K562 (cell line): ENCODE results near the gene RDH14. TPM values are rescaled to one million over a fixed set of nuclear protein-coding genes. Genes with fewer than 3 reads are reported as not detected.

Experiments used
- ATAC-seq: fragments of 200-7000 bp; cut with Tn5 transposase; 3 replicates; pipeline ENCODE4 v1.9.1; 2020; ENCODE audit warnings: moderate library complexity
- BruUV-seq: library from RNA; stranded (reverse); fragments of 400-500 nt; replicated peaks from 2 replicates; lab custom pipeline; 2021; lab: Mats Ljungman, UMichigan
- CTCF ChIA-PET: fragments of 300-600 bp; formaldehyde crosslinking; extraction: SDS; loops from one replicate; lab custom pipeline; 2021; ENCODE audit warnings: low intra/inter-chr PET ratio; lab: Yijun Ruan, JAX
- POLR2A ChIA-PET: fragments of 300-600, 350-650 bp; sonication (Branson Sonifier 250); formaldehyde crosslinking; extraction: SDS; loops from one replicate; lab custom pipeline; 2021; ENCODE audit warnings: antibody characterized with exemption, inconsistent platforms; lab: Yijun Ruan, JAX
- DNase-seq, 4 experiments: peaks; one replicate each; pipeline versions ENCODE4 v3.0.0 to v3.0.0-alpha.2; 2011 to 2018; ENCODE audit warnings: low spot score in 3 of 4, mixed read lengths in 3 of 4; ENCODE audit errors: extremely low read depth in 1 of 4
- FAIRE-seq: peaks from 2 replicates; lab custom pipeline; 2011; peaks lifted over from hg19 to GRCh38; lab: Jason Lieb, UNC
- H2AFZ ChIP-seq: 2 replicates; pipeline ENCODE4 v1.6.0; 2011; ENCODE audit warnings: low read depth, low read length, control low read depth, inconsistent platforms
- H3K27ac ChIP-seq: fragments of 200-600 bp; 3 replicates; pipeline ENCODE4 v1.8.0; 2011; ENCODE audit warnings: low read depth, mild to moderate bottlenecking, control low read depth, inconsistent platforms, low read length, moderate library complexity, mixed read lengths; ENCODE audit errors: extremely low read depth
- H3K27me3 ChIP-seq, 2 experiments: fragments of 300-600 bp in 1 of 2; 2 replicates in 1 of 2; 3 replicates in 1 of 2; pipeline versions ENCODE4 v1.6.0 to v1.8.0; 2011; ENCODE audit warnings: inconsistent platforms in 2 of 2, low read length in 2 of 2, mild to moderate bottlenecking in 1 of 2, mixed read lengths in 1 of 2, moderate library complexity in 1 of 2; ENCODE audit not compliant: control insufficient read depth in 2 of 2, insufficient read depth in 2 of 2
- H3K36me3 ChIP-seq: fragments of 300-600 bp; 3 replicates; pipeline ENCODE4 v1.8.0; 2011; ENCODE audit warnings: mild to moderate bottlenecking, low read length, inconsistent platforms; ENCODE audit not compliant: control insufficient read depth, insufficient read depth
- H3K4me1 ChIP-seq, 2 experiments: fragments of 200-600 bp in 1 of 2; replicated peaks in 1 of 2; 2 replicates in 1 of 2; 3 replicates in 1 of 2; pipeline versions ENCODE4 v1.5.1 to v1.8.0; 2011; ENCODE audit warnings: inconsistent platforms in 2 of 2, low read length in 2 of 2, mild to moderate bottlenecking in 1 of 2, mixed read lengths in 1 of 2, moderate library complexity in 1 of 2; ENCODE audit not compliant: control insufficient read depth in 2 of 2, insufficient read depth in 2 of 2
- H3K4me2 ChIP-seq: 2 replicates; pipeline ENCODE4 v1.6.1; 2011; ENCODE audit warnings: low read length, control low read depth, inconsistent platforms, mixed read lengths; ENCODE audit not compliant: insufficient read depth
- H3K4me3 ChIP-seq: fragments of 200-600 bp; sonication (generic), shearing (Covaris generic); 2 replicates; pipeline ENCODE4 v1.5.1; 2016; ENCODE audit warnings: control low read depth, inconsistent platforms
- H3K79me2 ChIP-seq: fragments of 200-600 bp; 3 replicates; pipeline ENCODE4 v1.8.0; 2011; ENCODE audit warnings: low read length, inconsistent platforms; ENCODE audit not compliant: control insufficient read depth, insufficient read depth
- H3K9ac ChIP-seq, 2 experiments: 2 replicates each; pipeline versions ENCODE4 v1.6.0 to v1.6.1; 2011; ENCODE audit warnings: low read depth in 2 of 2, low read length in 2 of 2, control low read depth in 1 of 2, inconsistent platforms in 1 of 2, mild to moderate bottlenecking in 1 of 2, mixed read lengths in 1 of 2; ENCODE audit not compliant: insufficient read depth in 1 of 2
- H3K9me1 ChIP-seq: one replicate; pipeline ENCODE4 v1.6.0; 2011; ENCODE audit warnings: inconsistent platforms, mild to moderate bottlenecking, low read length, moderate library complexity; ENCODE audit not compliant: control insufficient read depth, insufficient read depth
- H3K9me3 ChIP-seq: replicated peaks from 2 replicates; pipeline ENCODE4 v1.5.1; 2011; ENCODE audit warnings: low read depth, low read length, inconsistent platforms; ENCODE audit not compliant: control insufficient read depth, insufficient read depth
- H4K20me1 ChIP-seq: replicated peaks from 2 replicates; pipeline ENCODE4 v1.6.1; 2011; ENCODE audit warnings: low read length, inconsistent platforms, mixed read lengths; ENCODE audit not compliant: control insufficient read depth, insufficient read depth
- ATF1 ChIP-seq, 2 experiments: fragments of 450-650 bp in 1 of 2; IDR thresholded peaks; 2 replicates each; pipeline ENCODE4 v1.6.1; 2016; ENCODE audit warnings: missing compliant biosample characterization in 1 of 2, missing genetic modification characterization in 1 of 2
- CBX1 ChIP-seq: sonication (generic); IDR thresholded peaks from 2 replicates; pipeline ENCODE4 v1.6.1; 2016; ENCODE audit warnings: antibody characterized with exemption, low read depth, mild to moderate bottlenecking
- GMEB1 ChIP-seq: fragments of 250-450 bp; sonication (Bioruptor Pico); IDR thresholded peaks from 2 replicates; pipeline ENCODE4 v1.4.0; 2020; ENCODE audit warnings: mild to moderate bottlenecking
- HNRNPUL1 ChIP-seq: fragments of 200-400 bp; formaldehyde crosslinking; IDR thresholded peaks from 2 replicates; pipeline ENCODE4 v1.6.1; 2017; ENCODE audit warnings: low read length
- JUND ChIP-seq, 2 experiments: IDR thresholded peaks; 2 replicates in 1 of 2; 3 replicates in 1 of 2; pipeline ENCODE4 v1.6.1; 2011; ENCODE audit warnings: borderline replicate concordance in 2 of 2, low read depth in 2 of 2, low read length in 2 of 2, improper control_type of control experiment in 1 of 2, missing biosample characterization in 1 of 2, missing genetic modification characterization in 1 of 2, missing genetic modification reagents in 1 of 2
- MBD2 ChIP-seq: sonication (generic); IDR thresholded peaks from 2 replicates; pipeline ENCODE4 v1.6.1; 2016; ENCODE audit warnings: low read depth, borderline replicate concordance
- SMARCB1 ChIP-seq: IDR thresholded peaks from 2 replicates; pipeline ENCODE4 v1.6.1; 2011; ENCODE audit warnings: improper control_type of control experiment, low read depth; ENCODE audit not compliant: insufficient read length
- SNRNP70 ChIP-seq: fragments of 200-400 bp; formaldehyde crosslinking; optimal IDR thresholded peaks from 2 replicates; pipeline ENCODE3; 2017; ENCODE audit warnings: low read depth, low read length
- ZNF165 ChIP-seq: fragments of 250-450 bp; sonication (Bioruptor Pico); IDR thresholded peaks from 2 replicates; pipeline ENCODE4 v1.4.0; 2020; ENCODE audit warnings: borderline replicate concordance
- ZNF785 ChIP-seq: fragments of 250-450 bp; sonication (Bioruptor Pico); IDR thresholded peaks from 2 replicates; pipeline ENCODE4 v1.4.0; 2020; ENCODE audit warnings: mild to moderate bottlenecking
- whole genome bisulfite sequencing: fragments of 100-300 bp; shearing (Covaris generic); methylation state at CpG from one replicate; pipeline ENCODE4 v1.1.6; 2016; ENCODE audit warnings: low coverage, mixed read lengths; ENCODE audit not compliant: insufficient coverage; ENCODE audit errors: missing lambda C conversion rate; 5-methylcytosine and 5-hydroxymethylcytosine counted together
- in situ Hi-C: fragments of 300-500 bp; cut with MboI; formaldehyde crosslinking; loops from 4 replicates; pipeline ENCODE4 v1.15.0; 2018; ENCODE audit warnings: inconsistent platforms, mixed read lengths
- intact Hi-C: fragments of 100-400 bp; cut with micrococcal nuclease; formaldehyde crosslinking; loops from 2 replicates; pipeline ENCODE4 v1.14.2; 2022
- polyA plus RNA-seq, 8 experiments: library from polyadenylated mRNA; depleted of rRNA in 4 of 8; stranded (reverse) in 5 of 8; unstranded in 3 of 8; fragments of >200 nt; fragmentation: Nextera tagmentation in 2 of 8; fragmentation: Illumina TruSeq in 1 of 8; extraction: Ambion mirVana in 2 of 8; extraction: Trizol in 1 of 8; gene quantifications; 2 replicates each; pipeline versions ENCODE4 v1.2.1 to v1.2.3, GENCODE V29; 2011 to 2014; ENCODE audit warnings: inconsistent platforms in 1 of 8, missing spikeins in 1 of 8
- total RNA-seq, 7 experiments: library from RNA; depleted of rRNA in 6 of 7; stranded (reverse); fragments of >200 nt in 6 of 7; fragmentation: Illumina TruSeq in 2 of 7; extraction: Trizol in 2 of 7; gene quantifications; 2 replicates each; pipeline versions ENCODE4 v1.2.1 to v1.2.3, GENCODE V29; 2011 to 2021; ENCODE audit warnings: low replicate concordance in 1 of 7
- TF ChIP-seq, protein P1 (sequence below): fragments of 450-650 bp; IDR thresholded peaks from 2 replicates; pipeline ENCODE4 v1.6.1; 2016; ENCODE audit warnings: low read depth, mild to moderate bottlenecking, moderate library complexity

Gene RDH14
- total and polyA plus RNA-seq, 9 of the 15 experiments (the other 6 are each of a cell fraction or from before 2014, with no cell fraction given) = 6.7 to 26.2 (median 20.9) TPM

DNA sequence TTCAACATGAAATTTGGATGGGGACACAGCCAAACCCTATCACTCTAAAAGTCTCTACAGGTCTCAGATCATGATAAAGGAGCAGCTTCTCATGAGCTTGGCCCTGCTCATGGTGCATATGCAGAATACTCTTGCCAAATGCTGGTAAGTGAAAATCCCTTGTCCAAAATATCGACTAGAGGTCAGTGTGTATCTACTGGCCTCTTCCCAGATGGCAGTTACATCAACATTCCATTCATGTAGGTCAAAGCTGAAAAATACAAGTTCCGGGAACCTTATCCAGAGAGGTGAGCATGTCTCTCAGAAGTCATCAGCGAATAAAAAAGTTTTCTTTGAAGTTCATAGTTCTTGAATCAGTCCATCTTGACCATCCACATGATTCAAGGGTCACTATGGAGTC is 36.5 kb upstream of the RDH14 start:
- no peak for TF ChIP-seq MBD2
- no peak for TF ChIP-seq ATF1 (CRISPR knock-in tag; IDR thresholded peaks at IDR 0.05)
- TF ChIP-seq ATF1 (tag; IDR thresholded peaks at IDR 0.05) = no peak
- no peak for TF ChIP-seq ZNF785 (CRISPR knock-in tag)
- no peak for TF ChIP-seq SMARCB1
- TF ChIP-seq, protein P1, sequence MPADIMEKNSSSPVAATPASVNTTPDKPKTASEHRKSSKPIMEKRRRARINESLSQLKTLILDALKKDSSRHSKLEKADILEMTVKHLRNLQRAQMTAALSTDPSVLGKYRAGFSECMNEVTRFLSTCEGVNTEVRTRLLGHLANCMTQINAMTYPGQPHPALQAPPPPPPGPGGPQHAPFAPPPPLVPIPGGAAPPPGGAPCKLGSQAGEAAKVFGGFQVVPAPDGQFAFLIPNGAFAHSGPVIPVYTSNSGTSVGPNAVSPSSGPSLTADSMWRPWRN = no peak
- TF ChIP-seq GMEB1 (CRISPR knock-in tag) = no peak
- TF ChIP-seq SNRNP70 = no peak
- TF ChIP-seq HNRNPUL1 = no peak
- TF ChIP-seq ZNF165 (CRISPR knock-in tag) = no peak
- no peak for TF ChIP-seq JUND (IDR thresholded peaks at IDR 0.05; ENCODE audit: borderline replicate concordance, low read depth, low read length)
- no peak for TF ChIP-seq JUND (tag; IDR thresholded peaks at IDR 0.05; ENCODE audit: borderline replicate concordance, low read depth, low read length)
- TF ChIP-seq CBX1 = no peak
- Histone ChIP-seq H3K36me3 (no peaks in the 10 kb centered on the region), H3K4me3 (no peak overlapping the region), H2AFZ (no peak overlapping the region), H3K9me3 (no peaks in the 10 kb centered on the region), H4K20me1 (no peaks in the 10 kb centered on the region), H3K4me1 (no peaks in the 10 kb centered on the region), H3K9ac (no peak overlapping the region), H3K4me2 (no peak overlapping the region), H3K27ac (no peak overlapping the region), H3K9me1 (no peaks in the 10 kb centered on the region), H3K27me3 (no peaks in the 10 kb centered on the region), H3K79me2 (no peaks in the 10 kb centered on the region)
- no TSS peak for BruUV-seq
- POLR2A ChIA-PET = no interaction called here
- 0% methylated on average over 3 of the region's 3 CpGs for WGBS
- intact Hi-C loops = no loop called here
- in situ Hi-C loops = no loop called here
- DNase-seq (no peak), ATAC-seq (no peak), FAIRE-seq (no peak)
- CTCF ChIA-PET = no interaction called here
